ENCODE results near the gene CTCF.
"Not testable (repeated sequence)": the region's sequence is repeated elsewhere in the genome, so short reads cannot be mapped to it uniquely, and the experiment has no call there.

The CTCF gene

GRCh38 chr16:67562526-67562917, at the start of gene CTCF:
CTCF (plus strand) TSS chr16:67562526; CDS start chr16:67610833, 48,307 bp downstream.
- DNase-seq, result peak; percentile 74

GRCh38 chr16:67513892-67514291, 48.4 kb upstream of the CTCF start:
- not testable (repeated sequence) for DNase-seq

- DNase-seq, result peak; percentile 61
Observed at GRCh38 chr16:67514382-67514828, 47.9 kb upstream of the CTCF start.

- no peak for DNase-seq
Observed at GRCh38 chr16:67516296-67517154, 45.8 kb upstream of the CTCF start.

- no peak for DNase-seq
Observed at GRCh38 chr16:67517155-67517445, 45.2 kb upstream of the CTCF start.

GRCh38 chr16:67517661-67518423, 44.5 kb upstream of the CTCF start:
- no peak for DNase-seq

- no peak for DNase-seq
Observed at GRCh38 chr16:67518676-67519075, 43.6 kb upstream of the CTCF start.

GRCh38 chr16:67519242-67519641, 43.1 kb upstream of the CTCF start:
- no peak for DNase-seq

- DNase-seq, result peak; percentile 90
Observed at GRCh38 chr16:67521095-67521804, 41.1 kb upstream of the CTCF start.

GRCh38 chr16:67525176-67525860, 37.0 kb upstream of the CTCF start:
- no peak for DNase-seq

GRCh38 chr16:67526149-67526791, 36.1 kb upstream of the CTCF start:
- no peak for DNase-seq

GRCh38 chr16:67528222-67528869, 34.0 kb upstream of the CTCF start, which contains the start of gene RIPOR1:
RIPOR1 (plus strand) TSS chr16:67528829; CDS start chr16:67538447, 9,618 bp downstream.
- DNase-seq, result peak; percentile 19

GRCh38 chr16:67528870-67529581, 33.3 kb upstream of the CTCF start:
- no peak for DNase-seq

GRCh38 chr16:67529582-67530012, 32.7 kb upstream of the CTCF start:
- no peak for DNase-seq

- DNase-seq, result peak; percentile 30
Observed at GRCh38 chr16:67530013-67530939, 32.0 kb upstream of the CTCF start.

GRCh38 chr16:67531247-67531646, 31.1 kb upstream of the CTCF start:
- DNase-seq, result no peak

GRCh38 chr16:67533024-67533560, 29.2 kb upstream of the CTCF start:
- no peak for DNase-seq

- not testable (repeated sequence) for DNase-seq
Observed at GRCh38 chr16:67533987-67534386, 28.3 kb upstream of the CTCF start.

- DNase-seq, result no peak
Observed at GRCh38 chr16:67534431-67534830, 27.9 kb upstream of the CTCF start.

Measured in NCI-H345 (cell line).